HG03442 (cell line): ENCODE results near the gene KANSL1L.
"Not testable (repeated sequence)": the region's sequence is repeated elsewhere in the genome, so short reads cannot be mapped to it uniquely, and the experiment has no call there.

Experiments used
- ATAC-seq: cut with Tn5 transposase; IDR thresholded peaks from one replicate; pipeline ENCODE4 v1.9.1; 2021; ENCODE audit warnings: mild to moderate bottlenecking, moderate library complexity; ENCODE audit not compliant: unreplicated experiment

Gene KANSL1L

DNA sequence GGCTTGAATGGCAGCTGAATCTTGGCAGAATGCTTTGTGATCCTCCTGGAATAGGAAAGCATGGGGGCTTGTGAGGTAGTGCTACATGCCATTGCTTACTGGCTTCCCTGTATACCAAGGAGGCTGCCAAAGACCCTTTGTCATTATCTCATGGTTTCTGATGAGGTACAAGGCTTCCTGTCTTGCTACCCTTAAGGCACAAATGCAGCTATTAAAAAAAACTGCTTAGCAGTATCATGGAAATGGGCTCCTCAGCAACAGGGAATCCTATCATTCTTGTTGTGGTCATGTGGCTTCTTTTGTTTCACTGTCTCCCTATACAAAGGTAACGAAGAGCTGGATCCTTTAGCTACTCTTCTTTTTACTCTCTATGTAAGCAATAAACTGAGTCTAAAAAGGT lies 6.6 kb upstream of the KANSL1L start:
- ATAC-seq, result no peak

DNA sequence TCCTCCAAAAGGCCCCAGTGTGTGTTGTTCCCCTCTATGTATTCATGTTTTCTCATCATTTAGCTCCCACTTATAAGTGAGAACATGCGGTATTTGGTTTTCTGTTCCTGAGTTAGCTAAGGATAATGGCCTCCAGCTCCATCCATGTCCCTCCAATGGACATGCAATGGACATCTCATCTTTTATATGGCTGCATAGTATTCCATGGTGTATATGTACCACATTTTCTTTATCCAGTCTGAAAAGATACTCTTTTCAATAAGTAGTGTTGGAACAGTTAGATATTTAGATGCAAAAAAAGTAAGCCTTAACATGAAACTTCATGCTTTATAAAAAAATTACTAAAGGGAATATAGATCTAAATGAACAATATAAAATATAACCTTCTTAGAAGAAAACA lies 5.9 kb upstream of the KANSL1L start:
- ATAC-seq, result not testable (repeated sequence)

DNA sequence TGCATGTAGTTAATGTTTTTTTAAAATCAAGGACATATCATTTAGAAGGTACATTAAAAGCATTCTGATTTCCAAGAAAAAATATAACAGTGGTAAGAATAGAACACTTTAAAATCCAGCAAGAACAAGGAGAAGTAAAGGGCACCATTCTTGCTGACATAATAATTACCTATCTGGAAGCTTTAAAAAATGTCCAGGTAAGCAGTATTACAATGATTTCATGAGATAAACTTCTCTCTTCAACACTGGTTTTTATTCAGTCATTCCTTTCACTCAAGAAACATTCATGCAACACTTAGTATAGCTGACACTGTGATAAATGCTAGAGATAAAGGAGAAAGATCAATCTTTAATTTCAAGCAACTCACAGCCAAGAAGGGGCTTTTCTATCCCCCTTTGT lies 2.9 kb upstream of the KANSL1L start:
- ATAC-seq, result no peak

DNA sequence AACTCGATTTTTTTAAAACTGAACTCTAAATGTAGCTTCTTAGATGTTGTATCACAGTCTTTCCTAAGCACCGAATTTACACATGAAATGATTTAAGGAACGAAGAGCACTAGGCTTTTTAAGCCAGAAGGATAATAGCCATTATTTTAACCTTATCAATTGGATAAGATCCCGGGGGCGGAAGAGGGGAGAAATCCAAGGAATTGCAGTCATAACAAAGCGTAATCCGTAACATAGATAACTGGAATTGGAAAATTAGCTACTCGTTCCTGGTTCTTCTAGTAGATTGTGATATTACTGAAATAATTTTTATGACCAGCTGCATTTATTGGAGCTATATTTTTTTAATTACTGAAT lies 988 bp upstream of the KANSL1L start:
- ATAC-seq, result no peak

DNA sequence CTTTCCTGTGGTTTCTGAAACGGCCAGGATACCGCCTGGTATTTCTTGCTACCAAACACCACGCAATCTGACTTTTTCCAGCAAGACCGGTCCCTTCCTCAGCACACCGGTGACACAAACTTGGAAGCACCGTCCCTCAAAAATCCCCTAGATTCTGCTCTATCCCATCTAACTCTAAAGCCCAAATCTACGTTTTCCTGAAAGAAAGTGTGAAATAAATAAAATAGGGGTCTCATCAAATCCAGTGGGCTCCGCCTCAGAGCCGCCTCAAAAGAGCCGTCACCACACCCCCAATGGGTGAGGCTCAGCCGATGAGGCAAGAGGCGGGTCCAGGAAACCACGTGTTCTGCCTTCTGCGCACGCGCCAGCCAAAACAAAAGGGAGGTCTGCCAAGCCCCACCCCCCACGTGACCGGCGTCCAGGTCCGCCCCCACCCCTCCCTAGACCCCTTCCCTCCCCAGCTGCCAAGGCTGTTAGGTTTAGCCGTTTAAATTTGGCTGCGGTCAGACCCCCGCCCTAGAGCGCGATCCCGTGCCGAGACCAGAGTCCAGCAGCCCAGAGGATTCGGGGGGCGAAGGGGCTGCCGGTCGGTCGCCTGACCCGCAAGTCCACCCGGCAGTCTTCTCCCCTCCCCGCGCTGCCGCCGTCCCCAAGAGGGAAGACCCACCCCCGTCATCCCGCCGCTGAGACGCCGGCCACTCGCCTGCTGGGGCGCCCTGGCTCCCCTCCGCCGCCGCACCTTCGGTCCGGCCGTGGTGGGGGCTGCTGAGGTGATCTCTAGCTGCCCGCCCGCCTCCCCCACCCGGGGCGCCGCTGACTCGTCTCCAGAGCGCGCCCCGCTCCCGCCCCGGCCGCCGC lies 534 bp downstream of the KANSL1L start:
- peak; percentile 63 for ATAC-seq

DNA sequence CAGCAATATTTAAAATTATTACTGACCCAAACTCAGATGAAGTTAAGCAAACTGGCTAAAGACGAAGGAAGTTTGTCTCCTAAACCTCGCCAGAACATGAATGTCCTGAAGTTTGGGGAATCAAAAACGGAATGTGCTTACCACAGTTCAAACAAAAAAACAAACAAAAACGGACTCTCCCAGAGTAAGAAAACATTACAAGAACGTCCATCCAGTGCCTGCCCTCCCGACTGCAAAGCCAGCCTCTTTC lies 1.1 kb downstream of the KANSL1L start:
- no peak for ATAC-seq

DNA sequence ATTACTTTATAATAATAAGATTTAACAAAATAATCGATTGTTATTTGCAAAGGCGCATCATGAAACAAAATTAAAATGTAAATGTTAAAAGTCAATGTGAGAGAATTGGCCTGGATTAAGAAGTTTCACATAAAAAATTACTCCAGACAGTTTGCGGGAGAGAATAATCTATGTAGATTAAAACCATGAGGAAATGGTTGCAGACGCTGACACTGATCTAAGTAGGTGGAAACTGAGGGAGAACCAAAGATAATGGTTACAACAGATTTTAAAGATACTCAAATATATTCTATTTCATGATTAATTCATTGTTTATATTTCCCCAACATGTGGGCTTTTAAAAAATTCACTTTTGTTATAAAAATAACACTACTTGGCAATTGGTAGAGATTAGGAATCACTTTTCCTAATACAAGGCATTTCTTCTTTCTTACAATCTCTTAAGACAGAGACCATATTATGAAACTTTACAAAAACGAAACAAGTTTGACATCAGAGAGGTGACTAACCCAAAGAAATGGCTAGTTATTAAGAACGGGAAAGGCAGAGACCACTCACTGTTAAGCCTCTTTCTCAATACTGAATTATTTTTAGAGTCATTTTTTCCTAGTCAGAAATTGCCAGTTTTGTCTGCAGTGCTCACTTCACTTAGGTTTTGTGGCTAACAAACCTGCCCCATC lies 1.6 kb downstream of the KANSL1L start:
- peak; percentile 33 for ATAC-seq

DNA sequence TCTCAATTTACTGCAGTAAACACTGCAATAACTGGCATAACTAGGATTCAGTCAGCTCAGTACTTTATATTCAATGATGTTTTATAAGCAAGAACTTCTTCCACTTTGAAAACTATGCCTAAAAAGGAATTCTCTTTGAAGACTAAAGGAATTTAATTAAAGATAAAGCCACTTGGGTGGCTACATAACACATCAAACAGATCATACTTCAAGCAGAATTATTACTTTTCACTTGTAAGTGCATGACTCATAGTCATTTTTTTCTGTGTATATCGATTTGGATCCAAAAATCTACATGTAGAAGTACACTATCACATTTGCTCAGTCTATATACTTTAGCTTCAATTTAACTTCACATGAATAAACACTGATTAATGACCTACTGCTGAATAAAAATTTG lies 4.0 kb downstream of the KANSL1L start:
- no peak for ATAC-seq

DNA sequence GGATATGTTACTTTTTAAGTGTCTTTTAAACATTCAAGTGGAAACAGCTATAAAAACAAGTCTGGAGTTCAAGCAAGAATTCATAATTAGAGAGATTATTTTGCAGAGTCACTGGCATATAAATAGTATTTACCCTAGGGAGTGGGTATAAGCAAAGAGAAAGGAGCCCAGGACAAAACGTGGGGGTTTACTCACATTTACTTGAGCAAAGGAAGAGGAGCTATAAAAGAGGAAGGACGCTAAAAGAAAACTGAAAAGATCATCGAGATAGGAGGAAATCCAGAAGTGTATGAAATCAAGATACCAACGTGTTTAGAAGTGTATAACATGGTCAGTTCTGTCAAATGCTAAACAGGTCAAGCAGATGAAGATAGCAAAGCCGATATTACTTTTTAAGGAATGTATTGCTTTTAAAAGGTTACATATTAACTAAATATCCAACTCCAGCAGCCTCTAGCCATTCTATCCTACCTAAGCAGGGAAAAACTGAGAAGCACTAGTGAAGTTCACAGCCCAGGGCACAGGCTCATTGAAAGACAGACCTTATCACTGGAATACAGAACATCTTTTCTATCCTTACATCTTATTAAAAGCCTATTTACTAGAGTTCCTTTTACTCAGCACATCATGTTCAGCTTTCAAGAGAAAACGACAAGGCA lies 8.6 kb downstream of the KANSL1L start:
- ATAC-seq, result no peak

DNA sequence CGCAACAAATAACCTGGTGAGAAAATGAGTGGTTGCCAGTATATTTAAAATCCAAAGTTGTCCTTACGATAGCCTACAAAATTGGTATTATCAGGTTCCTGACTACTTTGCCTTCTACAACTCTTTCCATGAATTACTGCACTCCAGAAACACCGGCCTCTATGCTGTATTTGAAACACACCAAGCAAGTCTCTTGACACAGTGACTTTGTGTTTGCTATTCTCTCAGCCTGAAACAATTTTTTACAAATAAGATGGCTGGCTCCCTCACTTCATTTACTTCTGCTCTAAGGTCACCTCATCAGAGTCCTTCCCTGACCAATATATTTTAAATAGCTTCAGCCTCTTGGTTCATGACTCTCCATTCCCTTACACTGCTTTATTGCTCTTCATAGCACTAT lies 12.2 kb downstream of the KANSL1L start:
- ATAC-seq, result no peak

DNA sequence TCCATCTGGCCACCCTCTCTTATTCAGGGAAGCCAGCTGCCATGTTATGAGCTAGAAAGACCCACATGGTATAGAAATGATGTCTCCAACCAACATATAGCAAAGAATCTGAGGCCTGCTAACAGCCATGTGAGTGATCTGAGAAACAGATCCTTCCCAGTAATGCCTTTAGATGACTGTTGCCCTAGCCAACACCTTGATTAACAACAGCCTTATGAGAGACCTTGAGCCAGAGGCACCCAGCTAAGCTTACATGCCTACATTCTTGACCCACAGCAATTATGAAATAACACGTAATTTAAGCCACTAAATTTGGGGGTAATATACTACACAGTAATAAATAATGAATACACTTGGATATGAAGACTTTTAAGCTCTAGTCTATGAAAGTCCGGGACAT lies 13.0 kb downstream of the KANSL1L start:
- ATAC-seq, result no peak

DNA sequence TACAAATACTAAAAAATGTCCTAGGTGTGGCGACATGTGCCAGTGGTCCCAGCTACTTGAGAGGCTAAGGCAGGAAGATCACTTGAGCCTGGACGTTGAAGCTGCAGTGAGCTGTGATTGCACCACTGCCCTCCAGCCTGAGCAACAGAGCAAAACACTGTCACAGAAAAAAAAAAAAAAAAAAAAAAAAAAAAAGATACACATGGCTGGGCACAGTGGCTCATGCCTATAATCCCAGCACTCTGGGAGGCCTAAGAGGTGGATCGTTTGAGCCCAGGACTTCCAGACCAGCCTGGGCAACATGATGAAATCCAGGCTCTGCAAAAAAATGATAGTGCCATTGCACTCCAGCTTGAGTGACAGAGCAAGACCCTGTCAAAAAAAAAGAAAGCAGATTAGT lies 13.7 kb downstream of the KANSL1L start:
- ATAC-seq, result no peak

DNA sequence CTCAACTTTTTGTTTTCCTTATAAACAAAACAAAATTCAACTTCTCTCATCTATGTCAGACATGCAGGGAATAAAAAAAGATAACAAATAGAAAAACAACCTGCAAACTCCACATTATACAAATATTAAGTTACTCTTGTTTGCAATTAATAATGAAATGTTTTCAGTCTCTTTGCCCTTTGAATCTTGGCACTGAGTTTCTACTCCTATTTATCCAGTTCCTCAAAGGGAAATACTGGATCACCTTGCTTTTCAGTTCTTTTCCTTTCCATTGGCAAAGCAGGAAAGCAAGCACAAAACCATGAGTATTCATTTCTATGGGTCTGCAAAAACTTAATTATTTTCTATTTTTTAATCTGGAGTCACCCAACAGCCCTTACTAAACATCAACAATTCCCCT lies 23.6 kb downstream of the KANSL1L start:
- no peak for ATAC-seq

DNA sequence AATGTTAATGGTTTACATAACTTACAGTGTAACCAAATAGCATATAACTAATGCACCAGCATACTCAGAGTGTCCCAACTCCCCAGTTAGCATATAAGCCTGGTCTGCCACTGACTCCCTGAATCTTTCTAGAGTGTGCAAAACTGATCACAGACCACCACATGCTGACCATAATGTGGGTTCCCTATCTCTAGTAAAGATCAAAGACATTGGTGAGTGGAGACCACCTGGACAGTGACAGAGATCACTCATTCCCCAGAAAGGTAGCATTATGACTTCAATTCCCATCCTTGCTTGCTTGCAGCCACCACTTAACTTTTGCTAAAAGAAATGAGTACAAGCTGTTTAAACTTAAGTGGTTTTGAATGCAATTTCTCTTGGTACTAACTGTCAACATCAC lies 39.0 kb downstream of the KANSL1L start:
- ATAC-seq, result no peak

DNA sequence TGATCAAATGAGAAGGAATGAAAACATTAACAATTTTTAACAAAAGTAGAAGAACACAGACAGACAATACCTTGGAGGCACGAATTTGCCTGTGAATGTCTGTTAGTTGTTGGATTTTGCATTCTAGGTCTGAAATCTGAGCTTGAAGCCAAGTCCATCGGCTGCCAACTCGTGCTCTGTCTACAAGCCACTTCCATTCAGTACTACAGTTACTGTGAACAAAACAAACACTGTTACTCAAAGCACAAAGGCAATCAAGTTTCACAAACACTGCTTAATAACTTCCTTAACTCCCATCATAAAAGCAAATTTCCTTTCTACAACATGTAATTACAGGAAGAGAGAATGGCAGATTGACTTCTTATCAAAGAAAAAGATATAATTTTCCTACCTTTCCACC lies 42.2 kb downstream of the KANSL1L start:
- no peak for ATAC-seq

DNA sequence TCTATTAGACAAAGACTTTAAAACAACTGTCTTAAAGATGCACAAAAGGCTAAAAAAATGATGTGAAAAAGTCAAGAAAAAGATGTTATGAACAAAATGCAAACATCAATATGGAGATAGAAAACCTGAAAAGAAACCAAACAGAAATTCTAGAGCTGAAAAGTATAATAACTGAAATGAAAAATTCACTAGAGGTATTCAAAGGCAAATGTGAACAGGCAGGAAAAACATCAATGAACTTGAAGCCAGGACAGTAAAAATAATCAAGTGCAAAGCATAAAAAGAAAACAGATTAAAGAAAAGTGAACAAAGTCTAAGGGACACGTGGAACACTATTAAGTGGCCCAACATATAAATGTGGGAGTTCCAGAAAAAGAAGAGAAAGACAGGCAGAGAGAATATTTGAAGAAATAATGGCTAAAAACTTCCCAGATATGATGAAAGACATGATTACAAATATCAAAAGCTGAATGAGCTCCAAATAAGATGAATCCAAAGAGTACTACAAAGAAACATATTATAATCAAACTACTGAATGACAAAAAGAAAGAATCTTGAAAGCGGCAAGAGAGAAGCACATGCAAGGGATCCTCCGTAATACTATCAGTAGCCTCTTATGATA lies 57.5 kb downstream of the KANSL1L start:
- ATAC-seq, result no peak

DNA sequence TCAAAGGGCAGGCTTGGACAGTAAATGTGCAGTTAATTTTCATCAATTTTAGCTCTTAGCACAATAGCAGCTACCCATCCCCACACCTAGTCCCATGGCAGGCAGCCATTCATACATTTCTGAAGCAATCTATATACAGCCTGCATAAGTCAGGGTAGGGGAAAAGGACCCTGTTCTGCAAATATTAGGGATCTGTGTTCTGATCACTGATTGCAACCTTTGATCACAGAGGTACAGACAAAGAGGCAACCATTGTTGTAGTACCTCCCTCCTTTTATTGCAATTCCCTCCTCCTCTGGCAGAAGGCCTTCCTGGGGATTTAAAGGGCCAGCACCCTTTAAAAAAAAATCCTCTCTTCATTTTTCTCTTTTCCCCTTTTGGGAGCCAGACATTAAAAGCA lies 58.3 kb downstream of the KANSL1L start:
- no peak for ATAC-seq

DNA sequence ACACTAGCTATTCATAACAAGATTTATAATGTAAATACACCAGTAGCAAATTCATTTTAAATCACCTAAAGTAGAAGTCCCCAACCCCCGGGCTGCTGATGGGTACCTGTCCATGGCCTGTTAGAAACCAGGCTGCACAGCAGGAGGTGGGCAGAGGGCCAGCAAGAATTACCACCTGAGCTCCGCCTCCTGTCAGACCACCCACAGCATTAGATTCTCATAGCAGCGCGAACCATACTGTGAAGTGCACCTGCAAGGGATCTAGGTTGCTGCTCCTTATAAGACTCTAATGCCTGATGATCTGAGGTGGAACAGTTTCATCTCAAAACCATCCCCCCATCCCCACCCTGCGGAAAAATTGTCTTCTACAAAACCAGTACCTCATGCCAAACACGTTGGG lies 71.3 kb downstream of the KANSL1L start:
- ATAC-seq, result no peak

DNA sequence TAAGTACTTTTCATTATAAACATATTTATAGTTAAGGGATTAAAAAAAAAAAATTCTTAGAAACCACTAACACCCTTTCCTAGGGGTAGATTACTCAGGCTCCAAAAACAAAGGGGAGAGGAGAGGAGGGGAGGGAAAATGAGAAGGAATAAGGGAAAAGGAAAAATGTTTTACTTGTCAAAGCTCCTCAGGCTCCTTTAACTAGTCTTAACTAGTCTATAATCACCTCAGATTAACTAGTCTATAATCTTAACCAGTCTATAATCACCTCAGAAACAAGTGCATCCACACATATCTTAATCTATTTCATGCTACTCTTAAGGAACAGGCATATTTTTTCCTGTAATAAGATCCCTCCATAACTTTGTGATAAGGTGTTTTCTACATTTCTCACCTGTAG lies 76.4 kb downstream of the KANSL1L start:
- ATAC-seq, result no peak

DNA sequence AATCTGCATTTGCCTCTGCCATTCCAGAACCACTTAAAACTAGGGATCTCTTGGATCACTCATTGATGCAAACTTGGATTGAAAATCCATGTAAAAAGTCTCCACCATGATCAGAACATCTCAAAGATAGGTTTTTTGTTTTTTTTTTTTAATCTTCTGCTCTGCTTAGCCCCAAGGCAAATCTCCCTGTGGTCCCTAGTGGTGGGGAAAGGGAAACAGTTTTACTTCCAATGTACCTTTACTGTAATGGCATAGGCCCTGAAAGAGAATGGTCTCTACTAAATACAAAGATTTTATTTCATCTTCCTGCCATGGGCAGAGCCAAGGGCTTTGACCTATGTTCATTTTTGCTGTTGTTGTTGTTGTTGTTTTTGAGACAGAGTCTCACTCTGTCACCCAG lies 78.4 kb downstream of the KANSL1L start:
- no peak for ATAC-seq

DNA sequence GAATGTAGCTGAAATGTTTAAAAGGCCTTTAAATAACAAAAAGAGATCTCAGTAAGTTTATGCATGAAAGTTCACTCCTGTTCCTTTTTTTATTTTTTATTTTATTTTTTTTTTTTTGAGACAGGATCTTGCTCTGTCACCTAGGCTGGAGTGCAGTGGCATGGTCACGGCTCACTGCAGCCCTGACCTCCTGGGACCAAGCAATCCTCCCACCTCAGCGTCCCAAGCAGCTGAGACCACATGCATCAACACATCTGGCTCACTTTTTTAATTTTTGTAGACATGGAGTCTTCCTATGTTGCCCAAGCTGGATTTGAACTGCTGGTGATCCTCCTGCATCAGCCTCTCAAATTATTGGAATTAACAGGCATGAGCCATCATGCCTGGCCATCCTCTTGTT lies 84.3 kb downstream of the KANSL1L start:
- no peak for ATAC-seq

DNA sequence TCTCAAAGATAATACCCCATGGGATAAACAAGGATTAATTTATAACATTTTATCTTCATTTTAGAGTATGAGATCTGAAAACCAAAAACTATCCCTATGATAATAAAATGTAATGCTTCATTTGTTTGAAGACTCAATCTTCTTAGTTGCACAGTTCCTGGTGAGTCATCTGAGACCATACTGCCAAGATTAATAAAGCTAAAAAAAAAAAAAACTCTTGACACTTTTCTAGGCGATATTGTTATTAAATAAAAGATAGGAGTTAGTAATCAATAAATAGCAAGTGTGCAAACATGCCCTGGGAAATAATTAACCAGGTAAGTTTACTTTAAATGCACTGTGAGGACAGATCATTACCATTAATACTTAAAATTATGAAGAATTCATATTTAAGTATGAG lies 84.9 kb downstream of the KANSL1L start:
- ATAC-seq, result no peak
